Heart left ventricle (tissue), 16 donors: ENCODE data around the gene MT3. TPM values are rescaled to one million over a fixed set of nuclear protein-coding genes. Genes with fewer than 3 reads are reported as not detected.

Experiments
- ATAC-seq, 4 donors: fragments of 200-7000 bp; cut with Tn5 transposase; one replicate each; pipeline ENCODE4 v1.9.1; 2020 to 2022; ENCODE audit warnings: moderate library complexity in 4 of 4, mild to moderate bottlenecking in 3 of 4, moderate number of reproducible peaks in 1 of 4
- DNase-seq, 5 donors: peaks; one replicate each; pipeline ENCODE4 v3.0.0-alpha.2; 2020
- H3K27ac ChIP-seq, 12 donors: fragments of 200-600 bp; sonication (generic) in 4 of 12; one replicate each; pipeline versions ENCODE4 v1.5.0 to v1.8.0; 2016 to 2022; ENCODE audit warnings: mild to moderate bottlenecking in 2 of 12
- H3K27me3 ChIP-seq, 9 donors: fragments of 200-600 bp; sonication (generic) in 2 of 9; one replicate each; pipeline versions ENCODE4 v1.5.1 to v1.8.0; 2016 to 2022; ENCODE audit warnings: mild to moderate bottlenecking in 3 of 9
- H3K36me3 ChIP-seq, 9 donors: fragments of 200-600 bp; sonication (generic) in 2 of 9; one replicate each; pipeline versions ENCODE4 v1.5.0 to v1.8.0; 2018 to 2022; ENCODE audit warnings: mild to moderate bottlenecking in 2 of 9
- H3K4me1 ChIP-seq, 12 donors: fragments of 200-600 bp; sonication (generic) in 4 of 12; one replicate each; pipeline versions ENCODE4 v1.5.0 to v1.8.0; 2016 to 2022; ENCODE audit warnings: mild to moderate bottlenecking in 3 of 12
- H3K4me3 ChIP-seq, 12 donors: fragments of 200-600 bp; sonication (generic) in 4 of 12; one replicate each; pipeline versions ENCODE4 v1.5.0 to v1.8.0; 2017 to 2022; ENCODE audit warnings: mild to moderate bottlenecking in 9 of 12, moderate library complexity in 4 of 12
- H3K9me3 ChIP-seq, 12 donors: fragments of 200-600 bp; sonication (generic) in 4 of 12; one replicate each; pipeline versions ENCODE4 v1.5.0 to v1.8.0; 2016 to 2022; ENCODE audit warnings: mild to moderate bottlenecking in 1 of 12
- CTCF ChIP-seq, 12 donors: fragments of 200-600 bp; sonication (generic) in 4 of 12; IDR thresholded peaks; one replicate each; pipeline versions ENCODE4 v1.5.0 to v1.8.0; 2018 to 2022; ENCODE audit warnings: antibody characterized with exemption in 12 of 12, mild to moderate bottlenecking in 5 of 12
- POLR2A ChIP-seq, 2 donors: fragments of 450-650 bp; IDR thresholded peaks; one replicate each; pipeline ENCODE4 v1.6.1; 2017; ENCODE audit warnings: antibody characterized with exemption in 2 of 2, mild to moderate bottlenecking in 2 of 2, moderate library complexity in 2 of 2
- WGBS, 4 donors: extraction: QIAGEN DNeasy Blood & Tissue Kit in 2 of 4; methylation state at CpG; one replicate each; pipeline versions ENCODE4 v1.1.5 to v1.1.7; 2013 to 2018; 5-methylcytosine and 5-hydroxymethylcytosine counted together
- intact Hi-C, 10 donors: fragments of 100-400 bp; cut with DNase I; formaldehyde crosslinking; loops; one replicate each; pipeline versions ENCODE4 v1.11.1 to v1.14.2; 2022
- polyA plus RNA-seq, 2 donors: library from polyadenylated mRNA; stranded (reverse); fragments of 200-250 nt; gene quantifications; one replicate each; pipeline ENCODE4 v1.2.3, GENCODE V29; 2013
- total RNA-seq, 9 donors: library from RNA; depleted of rRNA in 2 of 9; stranded (reverse); fragments of >200 nt in 2 of 9; fragmentation: NEBNext Ultra II Directional in 3 of 9; extraction: Animal tissue kit (Norgen Biotek cat#: 25700) in 3 of 9; gene quantifications; one replicate each; pipeline versions ENCODE4 v1.1.0 to v1.2.4, GENCODE V29; 2016 to 2023
- donor health status: ischemic (EF 13 %, LVEDD 7.1; RV severe dilation, severe dysfunction).
- donor health status: healthy with polysubstance abuse.
- donor health status: DM: no; HTN: yes; CAD: no.
- donor health status: DM: no; HTN: no; CAD: no.
- donor health status: ischemic (EF 25% LVEDD 6.9; RV normal size, moderate dysfunction).
- donor health status: ischemic (EF 25% LVEDD 5.7; RV mildly dilated, moderate dysfunction).
- donor health status: healthy.
- donor health status: DM: yes; HTN: yes; CAD: no.
- donor health status: ischemic (EF 35%, LVEDD 5.7; RV mildly dilated, moderate dysfunction).
- donor health status: nonischemic (EF 11% LVEDD 7.7; RV severe dilation, severe dysfunction).
- donor health status: DM: yes; HTN: yes; CAD: no.
- donor health status: PGD.
- donor health status: ischemic (EF 29% LVEDD 5.4; RV normal size, mild dysfunction).
- donor health status: nonischemic (EF 23%, LVEDD 6.1; RV moderate dilation, normal function).

The MT3 gene
- total and polyA plus RNA-seq, 11 donors = 1.3 to 20.0 (median 3.7) TPM; not detected in 1

GRCh38 chr16:56628486-56629350 is 39.4 kb downstream of the MT3 start:
- Histone ChIP-seq H3K9me3 (no peaks in the 10 kb centered on the region), H3K36me3 (no peaks in the 10 kb centered on the region), H3K27me3 (peaks cover 0 to 19% (median 0%) of the 10 kb centered on the region in 9 donors), H3K4me1 (peaks cover 0 to 35% (median 16%) of the 10 kb centered on the region in 12 donors), H3K27ac (peak overlapping the region in 3 of 12 donors; percentile 28 to 92 (median 45)), H3K4me3 (no peak overlapping the region)
- WGBS, 4 donors = 67 to 78% (median 73%) methylated on average over 9 of the region's 9 CpGs
- ATAC-seq (no peak), DNase-seq (no peak)
- no peak for TF ChIP-seq POLR2A (IDR thresholded peaks at IDR 0.05)
- no peak for TF ChIP-seq CTCF (IDR thresholded peaks at IDR 0.05)
- intact Hi-C loops = loop anchor here in 1 of 10 donors (5.0 kb wide), 1 partner anchor 54 kb away; the partner anchor contains the start of gene MT1X

GRCh38 chr16:56629531-56629930 is 40.2 kb downstream of the MT3 start:
- intact Hi-C loops = loop anchor here in 1 of 10 donors (5.0 kb wide), 1 partner anchor 53 kb away; the partner anchor contains the start of gene MT1X
- peaks cover 0 to 36% (median 16%) of the 10 kb centered on the region in 12 donors for H3K4me1 ChIP-seq
- no peak for ATAC-seq

GRCh38 chr16:56630134-56630533 is 40.8 kb downstream of the MT3 start:
- Histone ChIP-seq H3K9me3 (no peaks in the 10 kb centered on the region), H3K4me3 (no peak overlapping the region), H3K27ac (no peak overlapping the region), H3K4me1 (peaks cover 0 to 38% (median 16%) of the 10 kb centered on the region in 12 donors), H3K27me3 (peaks cover 0 to 33% (median 6%) of the 10 kb centered on the region in 9 donors), H3K36me3 (no peaks in the 10 kb centered on the region)
- TF ChIP-seq POLR2A (IDR thresholded peaks at IDR 0.05) (no peak), CTCF (IDR thresholded peaks at IDR 0.05) (no peak)
- ATAC-seq = no peak
- 73 to 80% (median 77%) methylated on average over 3 of the region's 3 CpGs for WGBS, 4 donors
- intact Hi-C loops = no loop called here
- DNase-seq = no peak

More at GRCh38 chr16:56629531-56629930, 40.2 kb downstream of the MT3 start:
- WGBS, 4 donors = 89 to 95% (median 91%) methylated on average over 3 of the region's 3 CpGs
- Histone ChIP-seq H3K27me3 (peaks cover 0 to 27% (median under 1%) of the 10 kb centered on the region in 9 donors), H3K36me3 (no peaks in the 10 kb centered on the region), H3K4me3 (no peak overlapping the region), H3K27ac (peak overlapping the region in 1 of 12 donors; percentile 45), H3K9me3 (no peaks in the 10 kb centered on the region)
- no peak for DNase-seq
- no peak for TF ChIP-seq CTCF (IDR thresholded peaks at IDR 0.05)

GRCh38 chr16:56631197-56631596 is 41.9 kb downstream of the MT3 start:
- Histone ChIP-seq H3K36me3 (no peaks in the 10 kb centered on the region), H3K9me3 (no peaks in the 10 kb centered on the region), H3K4me3 (no peak overlapping the region), H3K4me1 (peaks cover 0 to 41% (median 16%) of the 10 kb centered on the region in 12 donors), H3K27ac (peak overlapping the region in 6 of 12 donors; percentile 67 to 81 (median 77)), H3K27me3 (peaks cover 0 to 44% (median 17%) of the 10 kb centered on the region in 9 donors)
- no peak for TF ChIP-seq CTCF (IDR thresholded peaks at IDR 0.05)
- ATAC-seq (no peak), DNase-seq (no peak)
- intact Hi-C loops = no loop called here
- WGBS, 4 donors = 89 to 95% (median 94%) methylated on average over 10 of the region's 10 CpGs
